GM03348 (cell line): Measurements from ENCODE around the gene WWOX.

Experiments used
- DNase-seq: peaks from one replicate; pipeline ENCODE4 v3.0.0; 2012; ENCODE audit warnings: low spot score

WWOX gene

GRCh38 chr16:78353640-78354275 lies 254.3 kb downstream of the WWOX start:
- no peak for DNase-seq

- peak; percentile 1 for DNase-seq
Measured at GRCh38 chr16:78362524-78363135, 263.2 kb downstream of the WWOX start.

- peak; percentile 0 for DNase-seq
Measured at GRCh38 chr16:78363843-78364555, 264.5 kb downstream of the WWOX start.

GRCh38 chr16:78364556-78364880 lies 265.1 kb downstream of the WWOX start:
- no peak for DNase-seq

- DNase-seq, result peak; percentile 0
Measured at GRCh38 chr16:78365366-78365765, 265.9 kb downstream of the WWOX start.

GRCh38 chr16:78368121-78369102 lies 269.0 kb downstream of the WWOX start:
- no peak for DNase-seq

- no peak for DNase-seq
Measured at GRCh38 chr16:78372277-78372676, 272.8 kb downstream of the WWOX start.

- no peak for DNase-seq
Measured at GRCh38 chr16:78375055-78375679, 275.7 kb downstream of the WWOX start.

- DNase-seq, result no peak
Measured at GRCh38 chr16:78376452-78376851, 277.0 kb downstream of the WWOX start.

- DNase-seq, result no peak
Measured at GRCh38 chr16:78377312-78377711, 277.9 kb downstream of the WWOX start.

GRCh38 chr16:78381060-78381459 lies 281.6 kb downstream of the WWOX start:
- DNase-seq, result no peak

- DNase-seq, result no peak
Measured at GRCh38 chr16:78383118-78383517, 283.7 kb downstream of the WWOX start.

- no peak for DNase-seq
Measured at GRCh38 chr16:78385086-78385805, 285.8 kb downstream of the WWOX start.

GRCh38 chr16:78386557-78387324 lies 287.3 kb downstream of the WWOX start:
- no peak for DNase-seq

GRCh38 chr16:78389009-78389498 lies 289.6 kb downstream of the WWOX start:
- DNase-seq, result no peak

- DNase-seq, result no peak
Measured at GRCh38 chr16:78390092-78390491, 290.6 kb downstream of the WWOX start.

GRCh38 chr16:78390508-78391324 lies 291.3 kb downstream of the WWOX start:
- no peak for DNase-seq

- no peak for DNase-seq
Measured at GRCh38 chr16:78392585-78393195, 293.2 kb downstream of the WWOX start.

- no peak for DNase-seq
Measured at GRCh38 chr16:78395035-78395434, 295.6 kb downstream of the WWOX start.
